HFFc6 (cell line): ENCODE results near the gene PRC1. TPM values are rescaled to one million over a fixed set of nuclear protein-coding genes. Genes with fewer than 3 reads are reported as not detected.

ENCODE experiments used
- DNase-seq: peaks from one replicate; pipeline ENCODE4 v3.0.0-alpha.2; 2018
- H3K27ac Mint-ChIP-seq: 2 replicates; pipeline ENCODE4 v1.8.0; 2020; ENCODE audit warnings: mild to moderate bottlenecking, mixed read lengths
- H3K27me3 Mint-ChIP-seq: 2 replicates; pipeline ENCODE4 v1.8.0; 2021; ENCODE audit warnings: mild to moderate bottlenecking, moderate library complexity, mixed read lengths; ENCODE audit not compliant: insufficient read depth
- H3K36me3 Mint-ChIP-seq: 2 replicates; pipeline ENCODE4 v1.8.0; 2021; ENCODE audit warnings: low read depth, mixed read lengths
- H3K4me1 Mint-ChIP-seq: 2 replicates; pipeline ENCODE4 v1.8.0; 2020; ENCODE audit warnings: low read depth, mixed read lengths
- H3K4me3 Mint-ChIP-seq: 2 replicates; pipeline ENCODE4 v1.8.0; 2020; ENCODE audit warnings: mild to moderate bottlenecking, moderate library complexity, mixed read lengths
- H3K9me3 Mint-ChIP-seq: 2 replicates; pipeline ENCODE4 v1.8.0; 2020; ENCODE audit warnings: mild to moderate bottlenecking, mixed read lengths
- CTCF ChIP-seq: fragments of 200-600 bp; sonication (generic); IDR thresholded peaks from 2 replicates; pipeline ENCODE4 v1.5.0; 2021; ENCODE audit warnings: antibody characterized with exemption, mild to moderate bottlenecking
- total RNA-seq, 6 experiments: library from RNA; stranded (reverse); fragmentation: NEBNext Ultra II Directional; extraction: Animal tissue kit (Norgen Biotek cat#: 25700); gene quantifications; 2 replicates in 1 of 6; 3 replicates in 5 of 6; pipeline ENCODE4 v1.2.3, GENCODE V29; 2021

PRC1 gene
- total RNA-seq, 6 experiments from 2014 or later = 85.5 to 210 (median 189) TPM

- Mint-ChIP-seq H3K36me3 (peaks cover 11% of the 10 kb centered on the region), H3K27ac (no peak overlapping the region), H3K9me3 (no peaks in the 10 kb centered on the region), H3K4me3 (peak overlapping the region; percentile 92; the same call in 1 of the 2 replicates), H3K27me3 (peaks cover 2% of the 10 kb centered on the region; the same call in 1 of the 2 replicates), H3K4me1 (peaks cover 28% of the 10 kb centered on the region)
- DNase-seq = no peak
- TF ChIP-seq CTCF = no peak
These were observed 57.5 kb downstream of the PRC1 start for GRCh38 chr15:90936823-90937222.

- Mint-ChIP-seq H3K27ac (peak within 1 kb of the TSS; percentile 73), H3K4me1 (peaks cover 45% of the 10 kb centered on the region), H3K27me3 (peaks cover 2% of the 10 kb centered on the region; the same call in 1 of the 2 replicates), H3K36me3 (peaks cover 11% of the 10 kb centered on the region), H3K4me3 (peak within 1 kb of the TSS; percentile 92), H3K9me3 (no peaks in the 10 kb centered on the region)
- DNase-seq = peak; percentile 66
- TF ChIP-seq CTCF = no peak
These were observed 59.2 kb downstream of the PRC1 start, which contains the start of gene UNC45A for GRCh38 chr15:90934949-90935751. Gene UNC45A (plus strand): TSS chr15:90935285. CDS start chr15:90935325, 40 bp downstream.

DNA sequence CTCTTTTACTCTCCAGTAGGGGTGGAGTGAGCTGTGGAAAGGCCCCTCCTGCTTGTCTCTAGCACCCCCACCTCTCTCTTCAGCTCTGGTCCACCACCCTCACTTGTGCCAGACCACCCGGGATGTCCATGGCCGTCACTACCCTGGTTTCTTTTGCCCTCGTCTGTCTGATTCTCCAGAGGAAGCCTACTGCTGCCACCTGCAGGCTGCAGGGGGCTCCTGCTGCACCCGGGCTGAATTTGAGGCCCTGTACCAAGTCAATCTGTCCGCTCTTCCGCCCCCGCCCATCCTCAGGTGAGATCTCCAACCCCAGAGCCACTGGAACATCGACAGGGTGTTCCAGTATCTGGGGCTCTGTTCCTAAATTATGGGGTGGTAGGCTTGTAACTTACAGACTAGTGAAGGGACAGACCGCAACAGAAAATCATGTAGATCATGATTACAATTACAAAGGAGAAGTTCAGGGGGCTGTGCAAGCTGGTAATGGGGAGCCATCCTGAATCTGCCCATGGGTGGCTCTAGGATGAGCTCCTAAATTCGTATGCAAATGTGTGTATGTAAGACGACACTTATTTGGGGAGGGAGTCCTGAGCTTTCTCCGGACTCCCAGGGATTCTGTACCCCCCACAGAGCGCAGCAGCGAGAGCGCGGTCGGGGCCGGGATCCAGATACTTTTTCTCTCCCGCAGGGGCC lies 59.9 kb downstream of the PRC1 start:
- DNase-seq = peak; percentile 72
- H3K27ac Mint-ChIP-seq = peak overlapping the region; percentile 63
- peaks cover 2% of the 10 kb centered on the region; the same call in 1 of the 2 replicates for H3K27me3 Mint-ChIP-seq
- H3K4me3 Mint-ChIP-seq = peak overlapping the region; percentile 92
- peak; percentile 85 for TF ChIP-seq CTCF
- peaks cover 11% of the 10 kb centered on the region for H3K36me3 Mint-ChIP-seq
- no peaks in the 10 kb centered on the region for H3K9me3 Mint-ChIP-seq
- H3K4me1 Mint-ChIP-seq = peaks cover 53% of the 10 kb centered on the region

DNA sequence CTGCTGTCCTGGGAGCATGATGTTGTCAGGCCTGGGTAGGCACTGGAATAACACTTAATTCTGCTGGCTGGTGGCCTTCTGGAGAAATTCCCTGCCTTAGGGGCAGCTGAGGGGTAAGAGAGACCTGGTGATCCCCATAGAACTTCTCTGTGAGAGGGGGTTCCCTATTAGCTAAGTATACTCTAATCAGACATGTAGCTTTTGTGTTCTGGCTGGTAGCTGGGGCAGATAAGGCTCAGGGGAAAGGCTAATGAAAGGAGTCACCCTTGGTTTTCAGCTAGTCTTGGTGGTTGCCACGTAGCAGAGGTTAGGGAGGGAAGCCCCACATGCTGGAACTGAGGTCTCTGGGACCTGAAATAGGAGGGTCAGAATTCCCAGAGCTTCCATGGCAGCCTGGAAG lies 61.0 kb downstream of the PRC1 start:
- DNase-seq = no peak
- no peak for TF ChIP-seq CTCF
- H3K27me3 Mint-ChIP-seq = peaks cover 2% of the 10 kb centered on the region; the same call in 1 of the 2 replicates
- H3K9me3 Mint-ChIP-seq = no peaks in the 10 kb centered on the region
- no peak overlapping the region for H3K27ac Mint-ChIP-seq
- peaks cover 54% of the 10 kb centered on the region for H3K4me1 Mint-ChIP-seq
- no peak overlapping the region for H3K4me3 Mint-ChIP-seq
- H3K36me3 Mint-ChIP-seq = peaks cover 11% of the 10 kb centered on the region

DNA sequence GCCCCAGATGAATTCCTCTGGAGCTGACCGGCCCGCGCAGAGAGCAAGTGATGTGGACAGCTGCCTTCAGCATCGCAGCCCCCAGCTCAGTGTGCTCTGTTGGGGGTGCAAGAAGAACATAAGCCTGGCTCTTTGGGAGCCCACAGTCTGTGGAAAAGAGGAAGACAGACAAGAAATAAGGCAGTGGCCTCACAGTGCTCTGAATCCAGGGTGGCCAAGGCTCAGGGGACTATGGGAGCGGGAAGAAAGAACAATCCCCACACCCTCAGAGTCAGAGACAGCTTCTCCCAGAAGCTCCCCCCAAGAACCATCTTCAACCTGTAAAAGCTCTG lies 61.7 kb downstream of the PRC1 start:
- no peak for DNase-seq
- Mint-ChIP-seq H3K4me1 (peaks cover 54% of the 10 kb centered on the region), H3K27ac (peak overlapping the region; percentile 77), H3K9me3 (no peaks in the 10 kb centered on the region), H3K36me3 (peaks cover 11% of the 10 kb centered on the region), H3K27me3 (peaks cover 2% of the 10 kb centered on the region; the same call in 1 of the 2 replicates), H3K4me3 (peak overlapping the region; percentile 94)
- peak; percentile 51 for TF ChIP-seq CTCF
